Embryonic facial prominence (tissue), 1 donor: ENCODE measurements around the gene LINC00632.

Experiments used
- DNase-seq: peaks from one replicate; pipeline ENCODE4 v3.0.0-alpha.2; 2016; ENCODE audit errors: extremely low spot score

The LINC00632 gene

GRCh38 chrX:140765043-140765784 lies 55.7 kb downstream of the LINC00632 start:
- DNase-seq: no peak

- peak; percentile 39 for DNase-seq
Observed at GRCh38 chrX:140766024-140766611, 56.6 kb downstream of the LINC00632 start.

- DNase-seq: no peak
Observed at GRCh38 chrX:140767646-140768045, 58.1 kb downstream of the LINC00632 start.

- no peak for DNase-seq
Observed at GRCh38 chrX:140775211-140775610, 65.7 kb downstream of the LINC00632 start.

GRCh38 chrX:140776320-140776719 lies 66.8 kb downstream of the LINC00632 start:
- DNase-seq: no peak

GRCh38 chrX:140794642-140795041 lies 85.1 kb downstream of the LINC00632 start:
- DNase-seq: no peak

- no peak for DNase-seq
Observed at GRCh38 chrX:140799216-140799615, 89.7 kb downstream of the LINC00632 start.

GRCh38 chrX:140804292-140804691 lies 94.7 kb downstream of the LINC00632 start:
- DNase-seq: no peak

GRCh38 chrX:140815868-140816267 lies 106.3 kb downstream of the LINC00632 start:
- no peak for DNase-seq

GRCh38 chrX:140817943-140818342 lies 108.4 kb downstream of the LINC00632 start:
- peak; percentile 6 for DNase-seq

GRCh38 chrX:140821280-140821679 lies 111.7 kb downstream of the LINC00632 start:
- no peak for DNase-seq

GRCh38 chrX:140822184-140822583 lies 112.6 kb downstream of the LINC00632 start:
- no peak for DNase-seq

GRCh38 chrX:140822861-140823260 lies 113.3 kb downstream of the LINC00632 start:
- DNase-seq: no peak

- DNase-seq: no peak
Observed at GRCh38 chrX:140836874-140837273, 127.3 kb downstream of the LINC00632 start.
